ENCODE measurements around the gene RPS14. TPM values are rescaled to one million over a fixed set of nuclear protein-coding genes. Genes with fewer than 3 reads are reported as not detected.

Gene RPS14
- total RNA-seq: 3,197 and 3,806 TPM in 2 replicates

GRCh38 chr5:150449517-150450339, at the start of gene RPS14:
RPS14 (minus strand) TSS chr5:150449739; CDS start chr5:150447733, 2,006 bp downstream.

DNA sequence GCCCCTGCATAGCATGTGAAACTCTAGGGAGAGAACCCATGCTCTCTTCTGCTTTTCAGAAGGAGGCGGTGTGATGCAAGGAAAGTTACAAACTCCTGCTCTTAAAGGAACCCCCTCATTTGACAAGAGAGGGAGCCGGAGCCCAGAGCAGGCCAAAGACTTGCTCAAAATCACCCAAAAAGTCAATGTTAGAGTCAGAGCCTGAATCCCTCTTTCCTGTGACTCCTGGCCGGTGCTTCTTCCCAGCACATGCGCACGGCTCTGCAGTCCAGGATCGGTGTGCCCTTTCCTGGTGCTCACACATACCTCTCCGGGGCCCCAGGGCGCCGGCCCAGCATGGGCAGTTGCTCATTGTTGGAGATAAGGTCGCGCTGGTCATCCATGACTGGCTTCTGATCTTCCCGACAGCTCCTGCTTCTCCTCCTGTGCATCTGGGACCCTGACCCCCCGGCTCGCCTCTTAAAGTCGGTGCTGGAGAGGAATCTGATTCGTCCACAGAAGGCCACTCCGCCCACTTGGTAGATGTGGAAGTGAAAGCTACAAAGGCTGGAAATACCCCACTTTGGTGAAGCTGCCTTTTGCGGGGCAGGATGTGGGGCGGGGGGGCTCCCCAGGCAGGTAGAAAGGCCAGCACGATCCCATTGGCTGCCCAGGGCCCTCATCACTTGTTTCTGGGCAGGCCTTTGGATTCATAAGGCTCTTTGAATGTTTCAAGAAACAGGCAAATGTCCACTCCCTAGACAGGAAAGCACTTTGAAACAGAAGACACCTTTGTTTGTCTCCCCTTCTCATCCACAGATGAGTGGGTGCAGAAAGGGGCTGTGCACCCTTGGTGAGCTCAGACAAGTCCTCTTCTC, 37.0 kb downstream of the RPS14 start, which contains the start of gene CD74:
TSS of gene CD74 (minus strand) at position 592 of the 857 bp plus-strand sequence. CDS start at position 431, 161 bp downstream.

Other genes starting within 250 kb of the RPS14 start
- 1.4 and 1.8 TPM in 2 replicates for gene CAMK2A, start 160.0 kb downstream of the RPS14 start, total RNA-seq
- gene ARSI, start 146.8 kb downstream of the RPS14 start, total RNA-seq: 18.1 and 34.3 TPM in 2 replicates
- gene TCOF1, start 92.0 kb downstream of the RPS14 start, total RNA-seq: 20.5 and 30.4 TPM in 2 replicates
- gene CD74, start 36.8 kb downstream of the RPS14 start, total RNA-seq: 0.22 and 0.25 TPM in 2 replicates
- 33.4 and 39.5 TPM in 2 replicates for gene NDST1, start 58.4 kb upstream of the RPS14 start, total RNA-seq
- gene SYNPO, start 190.9 kb upstream of the RPS14 start, total RNA-seq: 0.50 and 0.89 TPM in 2 replicates
- 0.22 TPM in 1 of 2 replicates, not detected in the other for gene MYOZ3, start 211.5 kb upstream of the RPS14 start, total RNA-seq